ENCODE results near the gene EXOG. TPM values are rescaled to one million over a fixed set of nuclear protein-coding genes. Genes with fewer than 3 reads are reported as not detected.

The EXOG gene
- total and polyA plus RNA-seq, 11 donors = 18.3 to 35.9 (median 25.0) TPM

DNA sequence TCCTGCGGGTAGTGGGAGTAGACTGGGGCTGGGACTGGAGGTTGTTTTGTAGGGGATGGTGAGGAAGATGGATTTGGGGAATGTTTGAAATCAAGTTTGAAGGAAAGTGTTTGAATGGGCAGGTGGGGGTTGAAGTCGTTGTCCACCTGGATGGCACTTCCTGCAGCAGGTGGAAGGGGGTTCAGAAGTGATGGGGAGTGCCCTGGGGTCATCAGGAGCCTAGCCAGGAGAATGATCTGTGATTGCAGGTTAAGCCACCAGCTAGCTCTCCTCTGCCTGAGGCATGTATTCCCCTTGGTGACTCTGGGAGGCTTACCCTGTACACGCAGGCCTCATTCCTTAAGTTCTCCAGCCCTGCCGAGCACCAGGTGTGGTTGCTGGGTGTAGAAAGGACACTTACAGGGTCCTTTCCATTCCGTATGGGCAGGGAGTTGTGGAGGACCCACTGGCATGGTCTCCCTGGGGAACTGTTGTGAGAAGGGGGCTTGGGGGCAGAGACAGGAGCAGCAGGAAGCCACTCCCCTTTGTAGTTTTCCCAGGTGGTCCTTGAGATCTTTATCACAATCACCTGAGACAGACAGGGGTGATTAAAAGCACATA lies 19.9 kb upstream of the EXOG start:
- no peaks in the 10 kb centered on the region for H3K27me3 ChIP-seq
- TF ChIP-seq POLR2A (IDR thresholded peaks at IDR 0.05) = no peak
- TF ChIP-seq, protein P1, sequence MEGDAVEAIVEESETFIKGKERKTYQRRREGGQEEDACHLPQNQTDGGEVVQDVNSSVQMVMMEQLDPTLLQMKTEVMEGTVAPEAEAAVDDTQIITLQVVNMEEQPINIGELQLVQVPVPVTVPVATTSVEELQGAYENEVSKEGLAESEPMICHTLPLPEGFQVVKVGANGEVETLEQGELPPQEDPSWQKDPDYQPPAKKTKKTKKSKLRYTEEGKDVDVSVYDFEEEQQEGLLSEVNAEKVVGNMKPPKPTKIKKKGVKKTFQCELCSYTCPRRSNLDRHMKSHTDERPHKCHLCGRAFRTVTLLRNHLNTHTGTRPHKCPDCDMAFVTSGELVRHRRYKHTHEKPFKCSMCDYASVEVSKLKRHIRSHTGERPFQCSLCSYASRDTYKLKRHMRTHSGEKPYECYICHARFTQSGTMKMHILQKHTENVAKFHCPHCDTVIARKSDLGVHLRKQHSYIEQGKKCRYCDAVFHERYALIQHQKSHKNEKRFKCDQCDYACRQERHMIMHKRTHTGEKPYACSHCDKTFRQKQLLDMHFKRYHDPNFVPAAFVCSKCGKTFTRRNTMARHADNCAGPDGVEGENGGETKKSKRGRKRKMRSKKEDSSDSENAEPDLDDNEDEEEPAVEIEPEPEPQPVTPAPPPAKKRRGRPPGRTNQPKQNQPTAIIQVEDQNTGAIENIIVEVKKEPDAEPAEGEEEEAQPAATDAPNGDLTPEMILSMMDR (IDR thresholded peaks at IDR 0.05) = no peak
- no peak overlapping the region for H3K27ac ChIP-seq
- no peaks in the 10 kb centered on the region for H3K9me3 ChIP-seq
- intact Hi-C loops (cut with DNase I) = loop anchor here in 8 of 10 donors (5.0 to 10.0 kb wide), 9 partner anchors 81 to 474 kb away; partner anchors contain the start of genes ACAA1 (in 2 of the 8), MYD88 (in 2 of the 8) and XYLB (in 1 of the 8)
- ATAC-seq = no peak
- peaks cover 0 to 22% (median 10%) of the 10 kb centered on the region in 12 donors for H3K4me1 ChIP-seq
- no peak overlapping the region for H3K4me3 ChIP-seq
- no peak for DNase-seq
- 68 to 92% (median 78%) methylated on average over 3 to 5 of the region's 5 CpGs for WGBS, 4 donors
- H3K36me3 ChIP-seq = peaks cover 0 to 28% (median 22%) of the 10 kb centered on the region in 9 donors

DNA sequence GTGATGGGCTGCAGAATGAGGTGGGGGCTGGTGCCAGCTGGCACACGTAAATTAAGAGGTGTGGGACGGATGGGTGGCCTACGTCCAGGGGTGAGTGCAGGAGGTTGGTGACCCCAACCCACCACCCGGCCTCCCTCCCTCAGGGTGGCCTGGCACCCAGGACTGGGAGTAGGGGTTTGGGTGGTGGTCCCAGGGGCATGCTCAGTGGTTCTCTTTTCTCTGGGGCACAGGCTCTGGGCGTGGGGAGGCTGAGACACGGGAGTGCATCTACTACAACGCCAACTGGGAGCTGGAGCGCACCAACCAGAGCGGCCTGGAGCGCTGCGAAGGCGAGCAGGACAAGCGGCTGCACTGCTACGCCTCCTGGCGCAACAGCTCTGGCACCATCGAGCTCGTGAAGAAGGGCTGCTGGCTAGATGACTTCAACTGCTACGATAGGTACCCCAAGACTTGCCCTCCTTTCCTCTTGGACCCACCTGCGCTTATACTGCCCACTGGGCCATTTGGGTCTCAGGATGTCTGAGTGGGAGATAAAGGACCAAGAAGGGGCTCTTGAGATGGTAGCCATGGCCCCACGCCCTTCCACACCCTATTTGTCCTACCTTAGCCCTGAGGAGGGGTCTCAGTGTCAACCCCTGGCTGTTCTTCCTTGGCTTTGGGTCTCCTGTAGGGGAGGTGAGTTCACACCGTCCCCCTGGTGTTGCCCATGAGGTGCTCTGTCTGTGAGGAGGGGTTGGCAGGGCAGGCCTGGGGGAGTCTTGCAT lies 18.9 kb upstream of the EXOG start:
- DNase-seq (no peak), ATAC-seq (no peak)
- 91 to 93% (median 92%) methylated on average over 17 to 21 of the region's 21 CpGs for WGBS, 4 donors
- Histone ChIP-seq H3K4me1 (peaks cover 0 to 22% (median 10%) of the 10 kb centered on the region in 12 donors), H3K36me3 (peaks cover 0 to 38% (median 32%) of the 10 kb centered on the region in 9 donors), H3K9me3 (no peaks in the 10 kb centered on the region), H3K27me3 (no peaks in the 10 kb centered on the region), H3K27ac (no peak overlapping the region), H3K4me3 (no peak overlapping the region)
- TF ChIP-seq, protein P1 (IDR thresholded peaks at IDR 0.05) = no peak
- no peak for TF ChIP-seq POLR2A (IDR thresholded peaks at IDR 0.05)
- intact Hi-C loops (cut with DNase I) = loop anchor here in 8 of 10 donors (5.0 to 10.0 kb wide), 9 partner anchors 82 to 475 kb away; partner anchors contain the start of genes ACAA1 (in 2 of the 8), MYD88 (in 2 of the 8) and XYLB (in 1 of the 8)

DNA sequence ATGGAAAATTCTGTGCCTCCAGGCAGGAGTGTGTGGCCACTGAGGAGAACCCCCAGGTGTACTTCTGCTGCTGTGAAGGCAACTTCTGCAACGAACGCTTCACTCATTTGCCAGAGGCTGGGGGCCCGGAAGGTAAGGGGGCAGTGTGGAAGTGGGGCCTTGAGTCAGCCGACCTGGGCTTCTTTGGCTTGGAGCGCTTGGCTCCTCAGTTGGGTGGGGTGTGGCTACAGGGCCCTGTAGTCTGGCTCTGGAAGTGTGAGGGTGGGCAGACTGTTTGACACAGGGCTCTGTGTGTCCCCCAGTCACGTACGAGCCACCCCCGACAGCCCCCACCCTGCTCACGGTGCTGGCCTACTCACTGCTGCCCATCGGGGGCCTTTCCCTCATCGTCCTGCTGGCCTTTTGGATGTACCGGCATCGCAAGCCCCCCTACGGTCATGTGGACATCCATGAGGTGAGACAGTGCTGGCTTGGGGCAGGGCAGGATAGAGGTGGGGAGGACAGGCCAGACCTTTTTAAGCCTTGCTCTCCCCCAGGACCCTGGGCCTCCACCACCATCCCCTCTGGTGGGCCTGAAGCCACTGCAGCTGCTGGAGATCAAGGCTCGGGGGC lies 18.2 kb upstream of the EXOG start:
- Histone ChIP-seq H3K27me3 (no peaks in the 10 kb centered on the region), H3K36me3 (peaks cover 0 to 45% (median 39%) of the 10 kb centered on the region in 9 donors), H3K4me3 (no peak overlapping the region), H3K4me1 (peaks cover 0 to 15% (median 8%) of the 10 kb centered on the region in 12 donors), H3K27ac (no peak overlapping the region), H3K9me3 (no peaks in the 10 kb centered on the region)
- intact Hi-C loops (cut with DNase I) = loop anchor here (2.0 to 10.0 kb wide), 11 partner anchors 83 to 476 kb away; partner anchors contain the start of genes XYLB (in 7 of the 10), ACAA1 (in 2 of the 10) and MYD88 (in 2 of the 10)
- TF ChIP-seq, protein P1 (IDR thresholded peaks at IDR 0.05) = no peak
- TF ChIP-seq POLR2A (IDR thresholded peaks at IDR 0.05) = no peak
- WGBS, 4 donors = 86 to 94% (median 91%) methylated on average over 11 to 15 of the region's 15 CpGs
- ATAC-seq = no peak
- DNase-seq = no peak
